ENCODE measurements around the gene UNC5B. TPM values are rescaled to one million over a fixed set of nuclear protein-coding genes. Genes with fewer than 3 reads are reported as not detected.

UNC5B gene
- total RNA-seq, 1 donor from 2014 or later = 0.63 TPM

DNA sequence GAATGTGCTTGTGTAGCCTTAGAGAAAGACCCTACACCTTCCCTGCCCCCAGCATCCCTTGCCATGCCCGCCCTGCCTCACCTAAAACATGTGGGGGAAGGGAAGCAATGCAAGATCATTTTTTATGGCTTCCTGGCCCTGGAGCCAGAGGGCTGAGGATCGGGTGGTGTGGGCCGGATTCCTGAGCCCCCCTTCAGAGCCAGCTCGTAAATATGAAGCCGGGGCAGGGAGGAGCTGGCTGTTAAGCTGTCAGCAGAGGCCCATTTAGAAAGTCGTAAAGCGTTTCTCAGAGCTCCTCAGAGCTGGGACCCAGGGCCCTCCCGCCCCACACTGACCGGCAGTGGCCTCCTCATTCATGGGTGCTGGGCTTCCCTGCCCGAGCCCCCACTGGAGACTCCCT is 23.9 kb downstream of the UNC5B start:
- TF ChIP-seq, protein P1, sequence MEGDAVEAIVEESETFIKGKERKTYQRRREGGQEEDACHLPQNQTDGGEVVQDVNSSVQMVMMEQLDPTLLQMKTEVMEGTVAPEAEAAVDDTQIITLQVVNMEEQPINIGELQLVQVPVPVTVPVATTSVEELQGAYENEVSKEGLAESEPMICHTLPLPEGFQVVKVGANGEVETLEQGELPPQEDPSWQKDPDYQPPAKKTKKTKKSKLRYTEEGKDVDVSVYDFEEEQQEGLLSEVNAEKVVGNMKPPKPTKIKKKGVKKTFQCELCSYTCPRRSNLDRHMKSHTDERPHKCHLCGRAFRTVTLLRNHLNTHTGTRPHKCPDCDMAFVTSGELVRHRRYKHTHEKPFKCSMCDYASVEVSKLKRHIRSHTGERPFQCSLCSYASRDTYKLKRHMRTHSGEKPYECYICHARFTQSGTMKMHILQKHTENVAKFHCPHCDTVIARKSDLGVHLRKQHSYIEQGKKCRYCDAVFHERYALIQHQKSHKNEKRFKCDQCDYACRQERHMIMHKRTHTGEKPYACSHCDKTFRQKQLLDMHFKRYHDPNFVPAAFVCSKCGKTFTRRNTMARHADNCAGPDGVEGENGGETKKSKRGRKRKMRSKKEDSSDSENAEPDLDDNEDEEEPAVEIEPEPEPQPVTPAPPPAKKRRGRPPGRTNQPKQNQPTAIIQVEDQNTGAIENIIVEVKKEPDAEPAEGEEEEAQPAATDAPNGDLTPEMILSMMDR (conservative IDR thresholded peaks at IDR 0.05; ENCODE audit: low read depth, low read length) = no peak
- H3K4me3 ChIP-seq (ENCODE audit: low read depth, low read length) = no peak overlapping the region
- DNase-seq (ENCODE audit: low read depth) = no peak

DNA sequence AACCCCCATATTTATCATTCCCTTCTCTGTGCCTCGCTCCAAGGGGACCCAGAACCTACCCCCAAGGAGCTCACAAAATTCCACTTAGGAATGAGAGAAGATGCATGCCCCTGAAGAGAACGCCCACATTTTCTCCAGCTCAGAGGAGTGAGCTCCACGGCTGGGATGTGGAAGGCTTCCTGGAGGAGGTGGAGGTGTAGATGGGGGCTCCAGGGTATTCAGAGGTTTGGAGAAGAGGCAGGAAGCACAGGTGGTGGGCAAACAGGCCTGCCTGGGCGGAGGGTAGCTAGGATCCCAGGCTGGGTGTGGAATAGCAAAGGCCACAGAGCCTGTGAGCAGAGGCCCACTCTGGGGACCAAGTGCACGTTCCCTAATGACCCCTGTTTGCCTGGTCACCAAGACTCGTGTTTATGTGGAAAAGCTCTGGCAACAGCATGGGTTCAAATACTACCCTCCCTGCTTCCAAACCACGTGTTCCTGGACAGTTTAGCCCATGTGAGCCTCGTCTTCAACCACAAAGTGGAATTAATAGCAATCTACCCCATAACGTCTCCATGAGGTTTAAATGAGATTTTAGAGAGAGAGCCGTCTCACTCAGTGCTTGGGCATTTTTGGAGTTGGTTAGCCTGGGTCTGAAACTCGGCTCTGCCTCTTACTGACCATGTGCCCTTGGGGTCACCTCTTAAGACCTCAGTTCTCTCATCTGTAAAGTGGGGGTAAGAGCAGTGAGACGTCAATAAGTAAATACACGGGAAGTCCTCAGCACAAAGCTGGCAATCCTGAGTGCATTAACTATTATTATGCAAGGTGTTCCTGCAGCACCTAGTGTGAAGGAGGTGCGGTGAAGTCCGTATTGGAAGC is 24.7 kb downstream of the UNC5B start:
- TF ChIP-seq, protein P1 (conservative IDR thresholded peaks at IDR 0.05; ENCODE audit: low read depth, low read length) = no peak
- H3K4me3 ChIP-seq (ENCODE audit: low read depth, low read length) = no peak overlapping the region
- DNase-seq (ENCODE audit: low read depth) = no peak

DNA sequence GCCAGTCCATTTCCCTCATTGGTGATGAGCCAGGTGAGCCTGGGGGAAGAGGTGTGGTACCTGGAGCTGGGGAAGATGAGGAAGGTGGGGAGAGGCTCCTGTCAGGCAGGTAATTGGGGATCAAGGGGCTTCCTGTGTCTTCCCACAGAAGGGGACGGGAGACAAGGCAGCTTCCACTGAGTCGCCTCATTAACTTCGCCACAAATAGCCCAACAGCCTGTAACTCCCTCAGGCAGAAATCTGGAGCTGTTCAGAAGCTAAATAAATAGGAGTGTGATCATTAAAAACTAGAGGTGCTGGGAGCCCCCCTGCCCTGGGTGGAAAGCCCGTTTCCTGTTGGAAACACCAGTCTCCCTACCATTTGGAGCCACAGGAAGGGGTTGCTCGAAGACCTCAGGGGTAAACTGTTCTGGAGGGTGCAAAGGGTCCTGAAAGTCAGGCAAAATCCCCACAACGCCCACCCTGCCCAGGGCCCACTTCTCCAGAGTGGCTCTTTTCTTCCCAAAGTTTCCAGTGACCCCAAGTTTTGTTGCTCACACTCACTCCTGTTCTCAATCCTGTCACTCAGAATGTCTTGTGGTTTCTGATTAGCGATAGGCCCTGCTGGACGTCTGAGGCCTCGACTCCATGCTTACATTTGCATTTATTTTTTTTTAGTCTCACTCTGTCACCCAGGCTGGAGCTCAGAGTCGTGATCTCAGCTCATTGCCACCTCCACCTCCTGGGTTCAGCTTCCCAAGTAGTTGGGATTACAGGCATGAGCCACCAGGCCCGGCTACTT is 25.7 kb downstream of the UNC5B start:
- TF ChIP-seq, protein P1 (conservative IDR thresholded peaks at IDR 0.05; ENCODE audit: low read depth, low read length) = no peak

DNA sequence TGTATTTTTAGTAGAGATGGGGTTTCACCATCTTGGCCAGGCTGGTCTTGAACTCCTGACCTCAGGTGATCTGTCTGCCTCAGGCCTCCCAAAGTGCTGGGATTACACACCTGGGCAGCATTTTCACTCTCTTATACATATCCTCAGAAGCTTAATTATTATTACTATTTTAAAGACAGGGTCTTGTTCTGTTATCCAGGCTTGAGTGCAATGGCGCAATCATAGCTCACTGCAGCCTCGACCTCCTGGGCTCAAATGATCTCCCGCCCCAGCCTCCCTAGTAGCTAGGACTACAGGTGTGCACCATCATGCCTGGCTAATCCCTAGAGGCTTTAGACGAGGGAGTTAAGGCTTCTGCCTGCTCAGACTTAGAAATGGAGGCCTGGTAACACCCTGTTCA is 26.3 kb downstream of the UNC5B start:
- DNase-seq (ENCODE audit: low read depth) = no peak
- no peak overlapping the region for H3K4me3 ChIP-seq (ENCODE audit: low read depth, low read length)
- TF ChIP-seq, protein P1 (conservative IDR thresholded peaks at IDR 0.05; ENCODE audit: low read depth, low read length) = no peak

More for the DNA sequence above, 25.7 kb downstream of the UNC5B start:
- no peak for DNase-seq (ENCODE audit: low read depth)
- H3K4me3 ChIP-seq (ENCODE audit: low read depth, low read length) = no peak overlapping the region

DNA sequence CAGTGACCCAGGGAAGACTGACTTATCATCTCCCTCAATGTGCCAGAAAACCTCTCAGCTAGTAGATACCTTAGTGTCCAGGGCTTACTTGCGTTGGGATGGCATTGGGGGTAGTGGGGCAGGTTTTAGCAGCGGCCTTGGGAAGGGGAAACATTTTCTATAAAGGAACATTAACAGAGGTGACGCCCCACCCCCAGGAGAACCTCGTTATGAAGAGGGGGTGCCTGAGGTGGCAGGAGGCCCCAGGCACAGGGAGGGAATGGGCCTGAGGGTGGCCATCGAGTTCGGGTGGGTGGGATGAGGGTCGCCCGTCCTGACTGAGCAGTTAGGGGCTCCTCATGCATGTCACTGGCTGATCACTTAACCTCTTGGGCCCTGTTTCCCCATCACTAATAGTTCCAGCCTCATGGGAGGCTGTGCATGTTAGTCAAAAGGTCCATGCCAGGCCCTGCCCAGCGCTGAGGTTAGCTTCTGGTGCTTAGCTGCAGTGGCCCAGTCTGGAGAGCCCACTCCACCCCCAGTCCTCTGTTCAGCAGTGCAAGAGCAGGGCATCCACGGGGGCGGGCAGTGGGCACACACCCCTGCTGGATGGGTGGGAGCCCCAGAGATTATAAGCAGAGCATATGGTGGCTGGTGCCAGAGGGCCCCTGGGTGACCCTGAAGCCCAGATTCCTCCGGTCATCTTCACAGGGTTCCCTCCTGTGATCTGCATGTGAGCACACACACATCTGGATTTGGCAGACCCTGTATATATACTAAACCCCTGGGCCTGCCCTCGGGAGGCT is 27.0 kb downstream of the UNC5B start:
- TF ChIP-seq, protein P1 (conservative IDR thresholded peaks at IDR 0.05; ENCODE audit: low read depth, low read length) = no peak
- no peak for DNase-seq (ENCODE audit: low read depth)
- H3K4me3 ChIP-seq (ENCODE audit: low read depth, low read length) = no peak overlapping the region

DNA sequence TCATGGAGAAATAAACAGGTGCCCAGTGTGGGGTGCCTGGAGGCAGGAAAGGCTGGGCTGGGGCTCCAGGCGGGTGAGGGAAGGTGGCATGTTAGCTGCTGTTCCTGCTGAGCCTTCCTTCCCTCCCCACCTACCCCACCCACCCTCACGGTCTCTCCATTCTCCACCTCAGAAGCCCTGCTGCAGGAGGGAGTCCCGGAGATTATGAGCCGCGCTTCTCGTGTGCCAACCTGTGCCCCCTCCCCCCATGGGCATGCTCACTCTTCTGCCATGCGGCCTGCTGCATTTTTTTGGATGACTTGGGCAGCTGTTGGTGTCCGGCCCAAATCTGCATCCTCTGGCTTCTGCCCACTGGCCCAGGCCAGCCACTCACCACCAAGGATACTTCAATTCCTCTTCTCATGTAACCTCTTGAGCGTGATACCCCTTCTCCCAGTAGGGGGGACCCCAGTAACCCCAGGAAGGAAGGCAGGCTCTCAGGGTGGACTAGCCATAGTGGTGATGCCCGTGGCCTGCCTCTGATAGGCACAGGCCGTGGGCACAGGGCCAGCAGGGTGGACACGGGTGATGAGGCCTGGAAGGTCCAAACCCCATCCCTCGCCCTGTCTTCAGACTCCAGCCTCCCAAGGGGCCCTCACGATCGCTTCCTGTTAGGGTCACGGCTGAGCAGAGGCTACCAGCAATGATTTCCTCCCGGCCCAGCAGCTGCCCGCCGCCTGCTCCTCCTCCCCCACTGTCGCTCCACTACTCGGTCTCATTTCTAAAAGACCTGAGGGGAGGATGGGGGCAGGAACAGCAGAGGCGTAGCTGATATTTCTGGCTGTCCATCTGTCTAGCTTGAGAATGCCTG is 27.8 kb downstream of the UNC5B start:
- H3K4me3 ChIP-seq (ENCODE audit: low read depth, low read length) = no peak overlapping the region
- TF ChIP-seq, protein P1 (conservative IDR thresholded peaks at IDR 0.05; ENCODE audit: low read depth, low read length) = no peak
- no peak for DNase-seq (ENCODE audit: low read depth)

Data from epithelial cell of proximal tubule (primary cell).